ENCODE measurements around the gene CTBP2. TPM values are rescaled to one million over a fixed set of nuclear protein-coding genes. Genes with fewer than 3 reads are reported as not detected.

Gene CTBP2
- total and polyA plus RNA-seq, 10 of the 15 experiments (the other 5 are each of a cell fraction or from before 2014, with no cell fraction given), result 0.02 to 0.72 (median 0.06) TPM; not detected in 2

DNA sequence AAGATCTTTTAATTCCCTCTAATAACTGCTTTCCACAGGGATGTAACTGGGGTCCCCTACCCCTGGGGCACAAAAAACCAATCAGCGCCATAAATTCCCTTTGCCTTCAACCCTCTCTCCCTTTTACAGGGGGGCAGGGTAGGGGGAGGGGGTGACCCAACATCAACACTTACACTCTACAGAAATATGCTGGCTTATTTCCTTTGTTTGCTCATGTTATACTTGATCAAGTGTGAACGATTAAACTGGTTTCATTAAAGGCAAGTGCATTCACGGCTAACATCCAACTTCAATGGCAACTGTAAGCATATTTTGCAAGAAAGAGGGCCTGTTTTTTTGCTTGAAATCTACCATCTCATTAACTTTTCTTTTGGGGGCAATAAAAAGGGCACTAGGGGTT, 2.9 kb downstream of the CTBP2 start (continued):
- TF ChIP-seq, protein P1, sequence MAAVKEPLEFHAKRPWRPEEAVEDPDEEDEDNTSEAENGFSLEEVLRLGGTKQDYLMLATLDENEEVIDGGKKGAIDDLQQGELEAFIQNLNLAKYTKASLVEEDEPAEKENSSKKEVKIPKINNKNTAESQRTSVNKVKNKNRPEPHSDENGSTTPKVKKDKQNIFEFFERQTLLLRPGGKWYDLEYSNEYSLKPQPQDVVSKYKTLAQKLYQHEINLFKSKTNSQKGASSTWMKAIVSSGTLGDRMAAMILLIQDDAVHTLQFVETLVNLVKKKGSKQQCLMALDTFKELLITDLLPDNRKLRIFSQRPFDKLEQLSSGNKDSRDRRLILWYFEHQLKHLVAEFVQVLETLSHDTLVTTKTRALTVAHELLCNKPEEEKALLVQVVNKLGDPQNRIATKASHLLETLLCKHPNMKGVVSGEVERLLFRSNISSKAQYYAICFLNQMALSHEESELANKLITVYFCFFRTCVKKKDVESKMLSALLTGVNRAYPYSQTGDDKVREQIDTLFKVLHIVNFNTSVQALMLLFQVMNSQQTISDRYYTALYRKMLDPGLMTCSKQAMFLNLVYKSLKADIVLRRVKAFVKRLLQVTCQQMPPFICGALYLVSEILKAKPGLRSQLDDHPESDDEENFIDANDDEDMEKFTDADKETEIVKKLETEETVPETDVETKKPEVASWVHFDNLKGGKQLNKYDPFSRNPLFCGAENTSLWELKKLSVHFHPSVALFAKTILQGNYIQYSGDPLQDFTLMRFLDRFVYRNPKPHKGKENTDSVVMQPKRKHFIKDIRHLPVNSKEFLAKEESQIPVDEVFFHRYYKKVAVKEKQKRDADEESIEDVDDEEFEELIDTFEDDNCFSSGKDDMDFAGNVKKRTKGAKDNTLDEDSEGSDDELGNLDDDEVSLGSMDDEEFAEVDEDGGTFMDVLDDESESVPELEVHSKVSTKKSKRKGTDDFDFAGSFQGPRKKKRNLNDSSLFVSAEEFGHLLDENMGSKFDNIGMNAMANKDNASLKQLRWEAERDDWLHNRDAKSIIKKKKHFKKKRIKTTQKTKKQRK (IDR thresholded peaks at IDR 0.05; ENCODE audit: low read depth, low read length), result no peak
- TF ChIP-seq ZNF384 (IDR thresholded peaks at IDR 0.05; ENCODE audit: borderline replicate concordance, low read depth, low read length), result no peak
- no peak for TF ChIP-seq SRF (IDR thresholded peaks at IDR 0.05; ENCODE audit: low read depth in 2 of 2, low read length in 2 of 2)
- TF ChIP-seq FOXK2 (IDR thresholded peaks at IDR 0.05), result no peak
- no peak for TF ChIP-seq DPF2 (IDR thresholded peaks at IDR 0.05)

DNA sequence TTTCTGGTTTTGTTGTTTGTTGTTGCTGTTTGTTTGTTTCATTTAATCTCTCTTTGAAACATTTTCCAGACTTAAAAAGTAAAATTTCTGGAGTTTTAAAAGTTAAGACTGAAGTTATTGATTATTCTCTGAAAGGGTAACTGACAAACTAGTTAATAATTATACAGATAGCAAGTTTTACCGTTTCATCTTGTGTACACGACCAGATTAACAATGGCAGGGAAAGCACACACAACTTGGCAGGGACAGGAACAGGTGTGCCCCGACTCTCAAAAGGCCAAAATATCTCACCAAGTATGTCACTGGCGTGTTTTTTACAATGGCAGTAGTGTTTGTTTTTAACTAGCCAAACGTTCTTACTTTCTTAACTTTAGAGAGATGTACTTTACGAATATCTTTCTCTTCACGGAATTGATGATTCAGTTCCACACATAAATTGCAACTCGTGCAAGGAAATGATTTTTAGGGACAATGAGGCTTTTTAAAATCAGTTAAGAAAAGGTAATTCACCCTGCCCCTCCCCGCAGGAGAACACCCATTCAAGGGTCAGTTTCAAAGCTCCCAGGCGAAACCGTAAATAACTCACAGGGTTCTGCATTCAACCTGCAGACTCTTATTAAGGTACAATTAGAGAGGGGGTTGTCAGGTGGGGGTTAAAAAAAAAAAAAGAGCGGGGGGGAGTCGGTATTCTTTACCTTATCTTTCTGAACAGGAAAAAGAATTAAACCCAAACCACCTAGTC, 3.5 kb downstream of the CTBP2 start:
- Histone ChIP-seq H3K36me3 (ENCODE audit: control insufficient read depth in 2 of 2, insufficient read depth in 2 of 2, low read length in 1 of 2) (no peaks in the 10 kb centered on the region), H4K20me1 (ENCODE audit: control insufficient read depth, insufficient read depth) (no peaks in the 10 kb centered on the region), H2AFZ (ENCODE audit: control insufficient read depth, low read depth, low read length) (no peak overlapping the region), H3K79me2 (ENCODE audit: control insufficient read depth, insufficient read depth, low read length) (no peaks in the 10 kb centered on the region), H3K27ac (ENCODE audit: control insufficient read depth, insufficient read depth) (no peak overlapping the region), H3K4me3 (no peak overlapping the region), H3K4me1 (ENCODE audit: control insufficient read depth, insufficient read depth, low read length) (no peaks in the 10 kb centered on the region), H3K4me2 (ENCODE audit: control insufficient read depth, insufficient read depth) (no peak overlapping the region), H3K27me3 (replicated peaks in 1 of 2; ENCODE audit: control insufficient read depth in 2 of 2, insufficient read depth in 2 of 2, low read length in 1 of 2) (peaks cover 3 to 18% of the 10 kb centered on the region in 2 experiments; a peak in 2 of 4 replicates), H3K9ac (ENCODE audit: control insufficient read depth, insufficient read depth, low read length) (no peak overlapping the region), H3K9me3 (replicated peaks; ENCODE audit: control insufficient read depth, insufficient read depth, low read length) (no peaks in the 10 kb centered on the region; the same call in 2 of the 3 replicates)
- intact Hi-C loops (cut with micrococcal nuclease; ENCODE audit: unreplicated experiment) (no loop called here), in situ Hi-C loops (cut with MboI) (no loop called here)
- RAD21 ChIA-PET (ENCODE audit: unreplicated experiment), result no interaction called here
- WGBS (ENCODE audit: insufficient coverage, insufficient replicate concordance, low lambda C conversion rate, missing lambda C conversion rate), result 34% methylated on average over 13 of the region's 13 CpGs
- FAIRE-seq (no peak), ATAC-seq (no peak), DNase-seq (ENCODE audit: low read depth, low spot score) (no peak)
- no TSS peak for BruUV-seq (replicated peaks)
- POLR2A ChIA-PET, result no interaction called here
- CTCF ChIA-PET, result no interaction called here
- SMC1A ChIA-PET (ENCODE audit: uncharacterized antibody, unreplicated experiment), result interaction anchor here (0.6 kb wide), 1 partner anchor 354 kb away, joined by 3 read pairs; no protein-coding TSS in a partner anchor
- TF ChIP-seq ESRRA (IDR thresholded peaks at IDR 0.05; ENCODE audit: low read length), result no peak
- no peak for TF ChIP-seq WRNIP1 (IDR thresholded peaks at IDR 0.05; ENCODE audit: borderline replicate concordance, low read depth, low read length)
- TF ChIP-seq, protein P2, sequence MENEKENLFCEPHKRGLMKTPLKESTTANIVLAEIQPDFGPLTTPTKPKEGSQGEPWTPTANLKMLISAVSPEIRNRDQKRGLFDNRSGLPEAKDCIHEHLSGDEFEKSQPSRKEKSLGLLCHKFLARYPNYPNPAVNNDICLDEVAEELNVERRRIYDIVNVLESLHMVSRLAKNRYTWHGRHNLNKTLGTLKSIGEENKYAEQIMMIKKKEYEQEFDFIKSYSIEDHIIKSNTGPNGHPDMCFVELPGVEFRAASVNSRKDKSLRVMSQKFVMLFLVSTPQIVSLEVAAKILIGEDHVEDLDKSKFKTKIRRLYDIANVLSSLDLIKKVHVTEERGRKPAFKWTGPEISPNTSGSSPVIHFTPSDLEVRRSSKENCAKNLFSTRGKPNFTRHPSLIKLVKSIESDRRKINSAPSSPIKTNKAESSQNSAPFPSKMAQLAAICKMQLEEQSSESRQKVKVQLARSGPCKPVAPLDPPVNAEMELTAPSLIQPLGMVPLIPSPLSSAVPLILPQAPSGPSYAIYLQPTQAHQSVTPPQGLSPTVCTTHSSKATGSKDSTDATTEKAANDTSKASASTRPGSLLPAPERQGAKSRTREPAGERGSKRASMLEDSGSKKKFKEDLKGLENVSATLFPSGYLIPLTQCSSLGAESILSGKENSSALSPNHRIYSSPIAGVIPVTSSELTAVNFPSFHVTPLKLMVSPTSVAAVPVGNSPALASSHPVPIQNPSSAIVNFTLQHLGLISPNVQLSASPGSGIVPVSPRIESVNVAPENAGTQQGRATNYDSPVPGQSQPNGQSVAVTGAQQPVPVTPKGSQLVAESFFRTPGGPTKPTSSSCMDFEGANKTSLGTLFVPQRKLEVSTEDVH (IDR thresholded peaks at IDR 0.05; ENCODE audit: low read depth, partially characterized antibody), result no peak
- TF ChIP-seq POLR2AphosphoS2 (IDR thresholded peaks at IDR 0.05; ENCODE audit: low read depth, low read length), result no peak
- TF ChIP-seq, protein P3, sequence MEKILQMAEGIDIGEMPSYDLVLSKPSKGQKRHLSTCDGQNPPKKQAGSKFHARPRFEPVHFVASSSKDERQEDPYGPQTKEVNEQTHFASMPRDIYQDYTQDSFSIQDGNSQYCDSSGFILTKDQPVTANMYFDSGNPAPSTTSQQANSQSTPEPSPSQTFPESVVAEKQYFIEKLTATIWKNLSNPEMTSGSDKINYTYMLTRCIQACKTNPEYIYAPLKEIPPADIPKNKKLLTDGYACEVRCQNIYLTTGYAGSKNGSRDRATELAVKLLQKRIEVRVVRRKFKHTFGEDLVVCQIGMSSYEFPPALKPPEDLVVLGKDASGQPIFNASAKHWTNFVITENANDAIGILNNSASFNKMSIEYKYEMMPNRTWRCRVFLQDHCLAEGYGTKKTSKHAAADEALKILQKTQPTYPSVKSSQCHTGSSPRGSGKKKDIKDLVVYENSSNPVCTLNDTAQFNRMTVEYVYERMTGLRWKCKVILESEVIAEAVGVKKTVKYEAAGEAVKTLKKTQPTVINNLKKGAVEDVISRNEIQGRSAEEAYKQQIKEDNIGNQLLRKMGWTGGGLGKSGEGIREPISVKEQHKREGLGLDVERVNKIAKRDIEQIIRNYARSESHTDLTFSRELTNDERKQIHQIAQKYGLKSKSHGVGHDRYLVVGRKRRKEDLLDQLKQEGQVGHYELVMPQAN (conservative IDR thresholded peaks at IDR 0.05), result no peak
- no peak for TF ChIP-seq TBL1XR1 (IDR thresholded peaks at IDR 0.05; ENCODE audit: low read depth, low read length)
- TF ChIP-seq RBBP5 (conservative IDR thresholded peaks at IDR 0.05), result no peak
- TF ChIP-seq BCL11A (IDR thresholded peaks at IDR 0.05; ENCODE audit: low read depth, low read length), result no peak

All from GM12878 (cell line).